NCI-H1436 treated with DMSO at 0.1 percent for 48 hours (cell line): ENCODE results near the gene CYBC1.
A peak's percentile ranks its signal among the peaks of the same experiment; 100 is the strongest.
"Not testable (repeated sequence)": the region's sequence is repeated elsewhere in the genome, so short reads cannot be mapped to it uniquely, and the experiment has no call there.

Experiments
- DNase-seq: peaks from one replicate; lab custom pipeline; 2025; lab: John Stamatoyannopoulos, UW

The CYBC1 gene

DNA sequence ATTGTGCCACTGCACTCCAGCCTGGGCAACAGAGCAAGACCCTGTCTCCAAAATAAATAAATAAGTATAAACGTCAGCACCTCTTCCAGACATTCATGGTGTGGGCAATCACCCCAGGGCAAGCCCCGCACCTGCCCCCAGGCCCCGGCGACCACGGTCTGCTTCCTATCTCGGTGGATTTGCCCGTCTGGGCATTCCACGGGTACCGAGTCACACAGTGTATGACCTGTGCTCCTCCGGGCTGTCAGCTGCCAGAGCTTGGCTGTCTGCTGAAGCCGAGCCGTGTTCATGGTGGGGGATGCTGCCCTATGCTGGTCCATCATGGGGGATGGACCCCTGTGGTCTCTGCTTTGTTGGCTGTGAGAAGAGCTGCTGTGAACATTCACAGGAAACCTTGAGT, 15.4 kb downstream of the CYBC1 start:
- DNase-seq: no peak

DNA sequence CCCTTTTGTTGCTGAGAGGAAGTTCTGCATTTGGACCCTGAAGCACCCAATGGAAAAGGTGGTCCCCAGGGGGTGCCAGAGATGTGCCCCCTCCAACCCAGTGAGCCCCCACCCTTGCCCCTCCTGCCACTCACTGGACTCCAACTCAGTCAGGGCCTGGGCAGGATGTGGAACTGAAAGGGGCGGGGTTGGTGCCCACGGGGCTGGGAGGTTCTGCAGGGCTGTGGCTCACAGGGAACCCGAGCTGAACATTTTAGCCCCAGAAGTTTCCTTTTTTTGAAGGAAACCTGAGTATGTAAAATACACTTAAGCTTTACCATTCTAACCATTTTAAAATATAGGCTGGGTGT, 16.4 kb downstream of the CYBC1 start:
- no peak for DNase-seq

DNA sequence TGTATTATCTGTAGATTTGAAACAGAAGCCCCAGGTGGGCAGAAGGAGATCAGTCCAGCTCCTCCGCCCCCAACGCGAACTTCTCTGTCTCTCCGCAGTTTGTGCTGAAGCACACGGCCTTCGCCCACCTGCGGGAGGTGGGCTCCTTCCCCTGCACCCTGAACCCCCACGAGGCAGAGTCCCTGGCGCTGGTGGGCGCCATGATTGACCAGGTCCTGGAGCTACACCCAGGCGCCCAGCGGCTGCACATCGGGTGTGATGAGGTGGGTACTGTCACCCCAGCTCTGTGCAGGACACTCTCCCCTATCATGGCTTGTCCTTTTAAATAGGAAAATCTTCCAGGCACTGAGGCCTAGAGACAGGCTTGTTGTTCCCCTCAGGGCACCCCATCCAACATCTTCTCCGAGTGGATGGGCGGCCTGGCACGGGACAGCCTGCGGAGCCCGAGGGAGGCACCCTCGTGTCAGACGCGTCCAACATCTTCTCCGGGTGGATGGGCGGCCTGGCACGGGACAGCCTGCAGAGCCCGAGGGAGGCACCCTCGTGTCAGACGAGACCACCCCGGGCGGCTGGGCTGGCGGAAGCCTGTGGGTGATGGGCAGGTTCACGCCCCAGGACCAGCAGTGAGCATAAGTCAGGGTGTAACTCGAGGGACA, 16.9 kb downstream of the CYBC1 start:
- DNase-seq: no peak

DNA sequence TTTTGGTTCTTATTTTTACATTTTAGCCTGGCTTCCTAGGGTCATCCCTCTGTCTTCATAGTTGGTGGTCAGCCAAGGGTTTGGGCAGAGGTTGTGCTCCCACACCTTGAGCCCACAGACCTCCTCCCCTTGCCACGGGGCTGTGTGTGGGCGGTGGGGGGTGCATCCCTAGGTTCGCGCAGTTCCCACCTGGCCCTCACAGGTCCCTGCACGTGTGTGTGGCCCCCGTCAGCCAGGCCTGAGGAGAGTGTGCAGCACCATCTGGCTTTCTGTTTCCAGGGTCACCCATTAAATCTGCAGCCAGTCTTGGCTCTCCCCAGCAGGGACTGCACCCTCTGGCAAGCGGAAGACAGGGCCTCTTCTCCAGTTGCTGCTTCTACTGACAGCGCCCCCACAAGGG, 18.5 kb downstream of the CYBC1 start:
- no peak for DNase-seq

DNA sequence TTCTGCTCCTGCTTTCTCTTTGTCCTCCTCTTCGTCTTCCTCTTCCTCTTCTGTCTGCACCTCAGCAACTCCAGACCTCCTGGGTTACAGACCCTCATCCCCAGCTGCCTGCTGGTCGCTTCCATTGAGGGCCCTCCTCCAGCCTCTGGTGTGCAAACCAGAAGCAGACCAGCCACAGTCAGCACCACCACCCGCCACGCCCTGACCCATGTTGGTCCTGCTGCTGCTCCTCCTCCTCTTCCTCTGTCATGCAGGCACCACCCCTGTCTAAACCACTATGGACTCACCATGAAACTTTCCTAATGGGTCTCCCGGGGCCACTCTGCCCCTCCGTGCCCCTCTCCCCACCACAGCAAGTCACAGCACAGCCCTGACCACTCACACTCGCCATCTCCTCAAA, 20.7 kb downstream of the CYBC1 start:
- DNase-seq: no peak

DNA sequence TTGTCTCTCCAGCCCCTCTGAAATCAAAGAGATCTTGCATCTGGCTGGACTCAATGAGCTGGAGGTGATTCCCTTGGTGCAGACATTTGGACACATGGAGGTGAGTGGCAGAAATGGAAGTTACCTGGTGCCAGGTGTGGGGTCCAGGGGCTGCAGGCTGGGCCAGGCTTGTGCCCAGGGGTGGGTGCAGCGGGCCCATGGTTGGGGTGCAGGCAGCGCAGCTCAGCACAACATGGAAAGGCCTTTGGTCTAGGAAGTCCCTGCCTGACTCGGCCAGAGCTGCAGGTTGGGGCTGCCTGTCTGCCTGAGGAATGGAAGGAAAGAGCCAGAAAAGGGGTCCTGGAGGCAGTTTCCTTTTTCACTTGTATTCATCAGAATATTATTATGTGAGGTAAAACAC, 22.0 kb downstream of the CYBC1 start:
- DNase-seq: no peak

DNA sequence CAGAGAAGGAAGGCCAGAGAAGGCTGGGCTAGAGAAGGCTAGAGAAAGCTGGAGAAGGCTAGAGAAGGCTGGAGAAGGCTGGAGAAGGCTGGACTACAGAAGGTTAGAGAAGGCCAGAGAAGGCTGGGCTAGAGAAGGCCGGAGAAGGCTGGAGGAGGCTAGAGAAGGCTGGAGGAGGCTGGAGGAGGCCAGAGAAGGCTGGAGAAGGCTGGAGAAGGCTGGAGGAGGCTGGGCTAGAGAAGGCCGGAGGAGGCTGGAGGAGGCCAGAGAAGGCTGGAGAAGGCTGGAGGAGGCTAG, 25.7 kb downstream of the CYBC1 start:
- no peak for DNase-seq

DNA sequence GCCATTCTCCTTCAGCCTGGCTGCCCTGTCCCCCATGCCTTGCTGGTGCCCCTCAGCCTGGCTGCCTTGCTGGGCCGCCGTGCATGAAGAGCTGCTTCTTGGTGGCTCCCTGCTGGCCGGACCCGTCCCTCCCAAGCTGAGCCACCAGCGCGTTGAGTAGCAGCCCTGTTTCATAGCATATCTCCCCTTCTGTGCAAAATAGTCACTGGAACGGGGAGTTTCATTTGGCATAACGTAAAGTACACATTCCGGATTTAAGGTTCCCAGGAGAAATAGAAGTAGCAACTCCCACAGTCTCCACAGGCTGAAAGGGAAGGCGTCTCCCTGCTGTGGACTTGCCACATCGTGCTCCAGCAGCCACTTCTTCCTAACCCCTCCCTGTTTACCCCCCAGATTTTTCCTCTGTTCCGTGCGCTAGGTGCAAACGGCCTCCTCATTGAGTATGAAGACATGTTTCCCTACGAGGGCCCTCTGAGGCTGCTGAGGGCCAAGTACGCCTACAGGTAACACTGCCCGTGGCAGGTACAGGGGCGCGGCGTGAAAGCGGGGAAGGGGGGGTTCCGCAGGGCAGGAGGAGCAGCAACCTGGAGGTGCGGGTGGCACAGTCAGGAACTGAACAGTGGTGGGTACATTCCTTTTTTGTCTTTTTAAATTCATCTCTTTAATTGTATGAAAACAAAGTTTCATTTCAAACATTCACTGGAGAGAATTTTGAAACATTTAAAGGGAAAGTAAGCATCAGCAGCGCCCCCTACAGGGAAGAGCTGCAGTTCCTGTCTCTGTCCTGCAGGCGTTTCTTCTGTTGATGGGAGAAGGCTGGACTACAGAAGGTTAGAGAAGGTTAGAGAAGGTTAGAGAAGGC, 26.3 kb downstream of the CYBC1 start:
- no peak for DNase-seq

DNA sequence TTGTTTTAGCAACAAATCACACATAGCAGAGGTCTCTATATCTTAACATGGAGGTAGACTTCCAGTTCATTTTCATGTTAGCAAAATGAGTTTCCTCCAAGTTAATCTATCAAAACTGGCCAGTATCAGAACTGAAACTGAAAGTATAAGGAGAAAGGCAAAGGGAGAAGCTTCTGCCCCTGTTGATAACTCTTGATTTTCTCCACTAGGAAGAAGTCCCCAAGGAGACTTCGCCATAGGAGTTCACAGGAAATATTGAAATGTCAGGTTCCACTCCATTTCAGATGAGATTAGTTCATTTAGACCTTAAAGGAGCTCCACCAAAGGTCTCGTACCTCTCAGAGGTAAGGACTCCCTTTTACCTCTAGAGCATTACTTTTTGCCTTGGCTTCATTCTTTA, 31.0 kb downstream of the CYBC1 start:
- DNase-seq: no peak

DNA sequence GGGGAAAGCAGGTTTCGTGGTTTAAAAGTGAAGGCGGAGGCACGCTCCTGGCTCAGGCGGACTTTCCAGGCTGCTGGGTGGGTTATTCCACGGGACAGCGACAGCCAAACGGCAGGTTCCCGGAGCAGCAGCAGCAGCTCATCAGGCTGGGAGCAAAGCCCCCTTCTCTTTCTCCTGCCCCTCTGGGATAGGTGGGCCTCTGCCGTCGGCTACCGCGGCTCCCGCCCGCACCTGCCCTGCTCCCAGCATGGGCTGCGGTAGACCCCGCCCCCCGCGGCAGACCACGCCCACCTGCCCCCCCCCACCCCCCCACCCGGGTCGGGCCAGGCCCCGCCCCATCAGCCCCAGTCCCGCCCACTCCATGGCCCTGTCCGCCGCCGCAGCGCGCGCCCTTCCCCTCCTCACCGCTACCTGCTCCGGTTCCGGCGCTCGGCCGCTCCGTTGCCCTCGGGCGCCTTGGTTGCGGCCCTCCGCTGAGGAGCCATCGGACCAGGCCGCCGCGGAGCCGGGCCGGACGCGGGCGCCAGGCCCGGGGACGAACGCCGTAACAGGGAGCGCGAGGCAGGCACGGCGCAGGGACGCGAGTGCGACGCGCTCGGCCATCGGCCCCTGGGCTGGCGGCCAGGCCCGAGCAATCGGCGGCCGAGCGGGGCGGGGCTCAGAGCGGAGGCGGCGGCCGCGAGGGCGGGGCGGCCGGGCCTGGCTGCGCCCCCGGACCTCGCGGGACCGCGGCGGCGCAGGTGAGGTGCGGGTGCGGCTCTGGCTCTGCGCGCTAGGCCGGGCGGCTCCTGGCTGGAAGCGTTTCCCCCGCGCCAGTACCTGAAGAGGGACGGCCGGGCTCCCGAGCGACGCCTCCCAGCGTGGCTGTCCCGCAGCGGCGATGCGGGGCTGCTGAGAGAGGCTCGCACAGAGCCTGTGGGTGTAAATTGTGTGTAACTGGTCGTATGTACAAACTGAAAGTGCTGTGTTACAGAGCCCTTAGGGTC, 32.3 kb downstream of the CYBC1 start, which contains the start of the genes HEXD and OGFOD3:
TSS of gene HEXD (plus strand) at position 347 of the 986 bp plus-strand sequence. CDS start 1,453 bp downstream, outside the sequence.
TSS of gene OGFOD3 (minus strand) at position 586 of the 986 bp plus-strand sequence. CDS start at position 485, 101 bp downstream.
- peak; percentile 18 for DNase-seq

DNA sequence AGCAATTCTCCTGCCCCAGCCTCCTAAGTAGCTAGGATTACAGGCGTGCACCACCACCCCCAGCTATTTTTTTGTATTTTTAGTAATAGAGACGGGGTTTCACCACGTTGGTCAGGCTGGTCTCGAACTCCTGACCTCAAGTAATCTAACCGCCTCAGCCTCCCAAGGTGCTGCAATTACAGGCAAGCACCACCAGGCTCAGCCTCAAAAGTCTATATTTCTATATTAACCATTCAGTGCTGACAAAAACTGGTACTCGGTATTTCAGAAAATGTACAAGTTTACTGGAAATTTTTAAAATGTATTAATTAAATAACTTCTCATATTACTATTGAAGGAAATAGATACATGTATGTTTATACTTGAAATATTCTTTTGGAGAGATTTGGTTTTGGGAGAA, 33.8 kb downstream of the CYBC1 start:
- no peak for DNase-seq

DNA sequence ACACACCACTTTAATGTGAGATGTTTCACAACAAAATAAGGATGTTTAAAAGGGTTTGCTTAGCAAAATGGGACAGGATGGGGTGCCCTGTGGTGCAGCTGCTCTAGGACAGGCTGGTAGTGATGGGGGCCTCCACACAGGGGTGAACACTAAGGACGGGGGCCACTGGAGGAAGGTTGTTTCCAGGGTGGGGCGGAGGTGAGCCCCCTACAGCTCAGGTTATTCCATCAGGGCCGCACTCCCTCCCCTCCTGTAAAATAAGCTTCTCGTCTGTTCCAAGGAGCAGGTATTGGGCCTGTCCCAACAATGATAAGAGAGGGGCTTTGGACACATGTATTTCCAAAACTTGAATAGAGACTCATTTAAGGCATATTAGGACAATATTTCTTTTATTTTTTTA, 34.3 kb downstream of the CYBC1 start:
- DNase-seq: no peak

DNA sequence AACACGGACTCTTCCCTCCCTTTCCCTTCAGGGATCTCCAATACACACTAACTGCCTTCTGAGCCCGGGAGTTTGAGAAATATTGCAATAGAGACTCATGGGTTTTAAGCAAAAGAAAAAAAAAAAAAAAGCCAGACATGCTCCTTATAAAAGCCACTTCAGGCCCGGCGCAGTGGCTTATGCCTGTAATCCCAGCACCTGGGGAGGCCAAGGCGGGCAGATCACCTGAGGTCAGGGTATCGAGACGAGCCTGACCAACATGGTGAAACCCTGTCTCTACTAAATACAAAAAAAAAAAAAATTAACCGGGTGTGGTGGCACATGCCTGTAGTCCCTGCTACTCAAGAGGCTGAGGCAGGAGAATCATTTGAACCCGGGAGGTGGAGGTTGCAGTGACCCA, 34.8 kb downstream of the CYBC1 start:
- DNase-seq: no peak

DNA sequence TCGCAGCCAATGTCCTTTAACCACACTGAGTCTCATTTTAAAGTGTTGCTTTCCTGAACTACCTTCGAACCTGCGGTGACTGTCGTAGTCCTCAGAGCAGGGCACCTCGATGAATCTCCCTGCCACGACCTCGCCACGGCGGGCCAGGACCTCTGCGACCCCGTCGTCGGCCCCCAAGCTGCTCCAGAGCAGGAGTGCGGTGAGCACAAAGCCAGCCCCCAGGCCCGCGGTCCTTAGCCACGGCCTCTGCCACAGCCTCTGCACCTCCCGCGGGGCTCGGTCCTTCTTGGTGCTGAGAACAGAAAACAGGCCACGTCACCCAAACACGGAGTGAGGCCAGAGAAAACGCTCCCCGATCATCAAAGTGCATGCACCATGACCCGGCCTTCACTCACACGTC, 35.2 kb downstream of the CYBC1 start:
- DNase-seq: no peak

DNA sequence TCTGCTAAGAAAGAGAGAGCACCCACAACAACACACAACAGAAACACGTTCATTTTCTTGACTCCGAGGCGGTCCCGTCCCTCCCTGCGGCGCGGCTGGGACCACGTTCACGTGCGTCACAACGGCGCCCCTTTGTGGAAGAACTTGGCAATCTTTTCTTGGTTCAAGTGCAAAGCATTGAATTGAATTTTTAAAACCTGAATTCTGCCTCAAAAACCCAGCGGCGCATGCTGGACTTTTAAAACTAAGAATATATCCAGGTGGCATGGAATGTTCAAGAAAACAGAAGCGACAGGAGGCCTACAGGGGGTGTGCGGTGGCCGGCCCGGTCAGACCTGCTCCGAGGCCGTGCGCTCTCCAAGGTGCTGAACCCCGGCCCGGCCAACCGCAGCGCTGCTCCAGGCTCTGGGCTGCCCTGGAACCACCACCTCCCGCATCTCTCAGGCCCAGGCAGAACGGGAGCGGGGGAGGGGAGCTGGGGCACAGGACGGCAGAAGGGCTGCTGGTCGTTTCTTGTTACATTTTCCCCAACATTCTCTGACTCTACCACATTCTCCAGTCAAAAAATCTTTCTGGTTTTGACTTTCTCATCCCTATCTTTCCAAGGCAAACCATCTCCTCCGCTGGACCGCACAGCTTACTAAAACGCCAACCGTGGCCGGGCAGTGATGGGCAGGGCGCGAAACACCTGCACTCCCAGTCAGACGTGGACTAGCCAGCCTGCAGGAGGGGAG, 35.8 kb downstream of the CYBC1 start:
- no peak for DNase-seq

DNA sequence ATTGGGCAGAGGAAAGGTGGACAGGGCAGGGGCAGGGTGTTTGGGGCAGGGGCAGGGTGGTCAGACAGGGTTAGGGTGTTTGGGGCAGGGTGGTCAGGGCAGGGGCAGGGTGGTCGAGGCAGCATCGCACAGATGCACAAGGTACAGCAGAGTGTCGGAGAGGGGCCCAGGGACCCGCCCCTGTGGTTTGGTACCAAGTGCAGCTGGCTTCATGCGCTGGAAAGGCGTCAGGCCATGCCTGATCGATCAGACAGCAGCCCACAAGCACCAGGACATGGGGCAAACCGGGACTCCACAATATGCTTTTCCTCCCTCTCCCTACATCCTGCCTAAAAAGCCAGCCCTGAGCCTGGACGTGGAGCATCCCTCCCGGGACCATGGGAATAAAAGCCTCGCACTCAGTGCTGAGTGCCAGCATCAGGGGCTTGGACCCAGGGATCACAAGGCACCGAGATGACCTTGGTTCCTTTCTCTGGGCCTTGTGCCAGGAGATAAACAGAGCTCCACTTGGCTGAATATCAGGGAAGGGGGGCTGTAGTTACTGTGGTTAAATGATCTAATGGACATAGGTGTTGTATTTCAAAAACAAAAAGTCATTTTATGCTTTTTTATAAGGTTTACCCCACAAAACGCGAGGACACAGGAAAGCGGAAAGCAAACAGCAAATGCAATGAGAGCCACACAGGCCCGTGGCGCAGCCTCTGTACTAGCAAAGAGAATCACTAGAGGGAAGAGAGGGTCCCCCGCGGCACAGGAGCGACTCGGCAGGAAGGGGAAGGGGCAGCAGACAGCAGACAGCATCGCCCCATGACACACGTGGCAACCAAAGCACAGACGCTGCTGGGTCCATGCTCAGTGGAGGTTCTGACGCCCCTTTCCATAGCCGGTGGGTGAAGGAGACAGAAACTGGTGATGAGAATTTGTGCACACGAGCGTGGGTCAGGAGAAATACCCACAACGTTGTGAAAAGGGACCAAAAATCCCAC, 37.7 kb downstream of the CYBC1 start:
- no peak for DNase-seq

DNA sequence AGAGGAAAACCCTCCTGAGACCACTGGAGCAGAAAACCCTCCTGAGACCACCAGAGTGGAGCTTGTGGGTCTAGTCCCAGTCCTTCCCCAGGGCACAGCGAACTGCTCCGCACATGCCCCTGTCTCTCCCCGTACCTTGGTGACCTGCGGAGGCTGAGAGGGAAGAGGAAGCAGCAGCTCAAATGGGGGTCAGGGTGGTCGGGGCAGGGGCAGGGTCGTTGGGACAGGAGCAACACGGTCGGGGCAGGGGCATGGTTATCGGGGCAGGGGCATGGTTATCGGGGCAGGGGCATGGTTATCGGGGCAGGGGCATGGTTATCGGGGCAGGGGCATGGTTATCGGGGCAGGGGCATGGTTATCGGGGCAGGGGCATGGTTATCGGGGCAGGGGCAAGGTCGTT, 38.5 kb downstream of the CYBC1 start:
- DNase-seq: not testable (repeated sequence)

DNA sequence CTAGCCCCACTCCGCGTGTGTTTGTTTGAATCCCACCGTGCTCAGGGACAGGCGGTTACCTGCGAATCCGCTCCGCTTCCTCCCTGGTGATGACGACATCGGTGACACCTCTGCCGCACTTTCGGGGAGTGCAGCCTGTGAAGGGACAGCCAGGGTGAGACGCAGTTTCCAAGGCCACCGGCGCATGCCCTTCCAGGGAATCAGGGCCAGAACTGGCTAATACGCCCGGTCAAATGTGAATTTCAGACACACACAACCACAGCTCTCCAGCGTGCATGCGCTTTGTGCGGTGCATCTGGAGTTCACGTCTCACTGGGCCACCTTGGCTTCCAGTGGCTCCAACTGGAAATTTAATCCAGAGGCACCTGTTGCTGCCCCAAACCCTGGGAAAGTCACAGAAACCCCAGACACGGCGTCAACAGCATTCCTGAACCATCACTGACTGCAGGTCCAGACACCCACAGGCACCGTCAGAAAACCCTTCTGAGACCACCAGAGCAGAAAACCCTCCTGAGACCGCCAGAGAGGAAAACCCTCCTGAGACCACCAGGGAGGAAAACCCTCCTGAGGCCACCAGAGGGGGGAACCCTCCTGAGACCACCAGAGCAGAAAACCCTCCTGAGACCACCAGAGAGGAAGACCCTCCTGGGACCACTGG, 39.0 kb downstream of the CYBC1 start:
- no peak for DNase-seq

DNA sequence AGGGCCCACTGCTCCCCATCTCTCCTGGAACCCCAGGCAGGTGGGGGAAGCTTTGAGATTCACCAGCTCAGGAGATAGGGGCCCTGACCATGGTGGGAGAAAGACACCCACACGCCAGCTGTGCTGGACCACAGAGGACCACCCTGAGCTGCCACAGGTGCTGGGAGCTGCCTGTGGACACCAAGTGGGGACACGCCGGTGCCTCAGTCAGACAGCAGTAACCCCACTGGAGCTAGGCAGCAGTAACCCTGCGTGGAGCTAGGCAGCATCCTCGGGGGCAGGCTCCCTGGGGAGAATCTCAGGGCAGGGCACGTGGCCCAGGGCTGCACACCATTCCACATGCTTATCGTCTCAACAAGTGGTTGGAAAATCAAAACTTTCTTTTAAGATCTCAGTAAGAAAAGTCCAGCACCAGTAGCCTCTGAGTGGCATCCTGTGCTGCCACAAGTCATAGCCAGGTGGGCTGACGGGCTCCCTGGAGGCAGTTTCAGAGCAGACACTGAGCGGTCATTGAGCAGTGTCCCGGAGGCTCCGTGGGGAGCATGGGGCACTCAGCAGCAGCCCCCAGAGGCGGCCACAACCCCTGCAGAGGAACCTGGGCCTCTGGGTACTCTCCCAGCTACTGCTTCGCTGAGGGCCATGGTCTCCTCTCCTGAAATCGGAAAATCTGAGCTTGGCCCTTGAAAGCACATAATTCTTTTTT, 40.4 kb downstream of the CYBC1 start:
- no peak for DNase-seq
